HG03064 (cell line): ENCODE results near the gene ADORA2B.

Source experiments
- ATAC-seq: cut with Tn5 transposase; IDR thresholded peaks from one replicate; pipeline ENCODE4 v1.9.1; 2021; ENCODE audit warnings: low read depth; ENCODE audit not compliant: unreplicated experiment

ADORA2B gene

DNA sequence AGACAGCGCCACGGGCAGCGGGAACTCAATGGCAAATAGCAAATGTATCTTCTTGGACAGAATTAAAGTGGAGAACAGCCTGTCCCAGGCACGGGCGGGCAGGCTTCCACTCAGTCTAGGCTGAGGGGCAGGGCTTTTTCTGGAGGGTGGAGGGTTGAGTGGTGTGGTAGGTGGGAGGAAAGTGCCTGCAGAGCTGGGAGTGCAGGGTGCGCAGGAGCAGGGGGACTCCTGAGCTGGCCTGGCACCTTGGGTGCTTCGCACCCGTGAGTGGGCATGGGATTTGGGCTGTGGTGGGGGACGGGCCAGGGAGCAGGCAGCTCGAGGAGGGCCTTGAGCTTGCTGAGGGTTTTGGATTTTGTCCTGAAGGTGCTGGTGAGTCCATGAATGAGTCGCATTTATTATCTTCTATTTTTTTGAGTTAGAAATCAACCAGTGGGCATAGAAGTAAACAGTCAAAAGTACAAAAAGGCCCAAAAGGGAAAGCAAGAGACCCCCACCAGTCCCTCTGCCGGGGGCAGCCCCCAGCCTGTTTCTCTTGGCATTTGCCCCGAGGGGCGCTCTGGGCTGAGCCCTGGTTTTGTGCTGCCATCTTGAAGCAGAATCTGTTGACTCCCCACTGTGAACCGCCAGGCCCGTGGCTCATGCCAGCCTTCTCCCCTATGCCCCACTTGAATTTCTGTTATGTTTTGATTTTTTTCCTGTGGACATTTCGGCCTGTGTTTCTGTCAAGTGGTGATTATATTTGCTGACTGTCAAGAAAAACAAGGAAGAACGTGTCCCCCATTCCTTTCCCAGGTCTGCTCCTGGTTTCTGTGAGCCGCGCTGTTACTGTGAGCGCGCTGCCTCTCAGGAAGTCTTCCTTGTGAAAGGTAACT, 8.2 kb downstream of the ADORA2B start:
- ATAC-seq = no peak

- no peak for ATAC-seq
Observed at GRCh38 chr17:15954222-15954621, 9.3 kb downstream of the ADORA2B start.

DNA sequence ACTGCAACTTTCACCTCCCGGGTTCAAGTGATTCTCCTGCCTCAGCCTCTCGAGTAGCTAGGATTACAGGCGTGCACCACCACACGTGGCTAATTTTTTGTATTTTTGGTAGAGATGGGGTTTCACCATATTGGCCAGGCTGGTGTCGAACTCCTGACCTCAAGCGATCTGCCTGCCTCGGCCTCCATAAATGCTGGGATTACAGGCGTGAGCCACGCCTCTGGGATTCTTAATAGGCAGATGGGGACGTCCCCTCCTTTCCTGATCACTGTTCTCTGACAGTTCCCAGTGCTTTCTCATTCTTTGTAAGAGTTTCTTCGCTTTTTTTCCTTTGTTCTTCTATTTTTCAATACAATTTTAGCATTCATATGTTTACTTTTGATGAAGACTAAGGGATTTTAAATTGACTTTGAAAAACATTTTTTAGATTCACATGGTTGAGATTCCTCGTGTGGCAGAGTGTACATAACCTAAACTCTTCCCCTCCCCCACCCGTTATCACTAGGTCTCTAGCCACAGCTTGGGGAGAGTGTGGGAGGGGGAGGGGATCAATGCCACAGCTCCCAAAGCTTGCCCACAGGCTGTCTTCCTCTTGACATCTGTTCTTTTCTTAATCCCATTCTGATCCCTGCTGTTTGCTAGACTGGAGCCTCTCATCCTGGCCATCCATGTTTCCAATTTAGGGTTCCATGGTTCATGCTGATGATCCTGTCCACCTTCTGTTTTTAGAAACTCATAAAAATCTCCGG, 11.0 kb downstream of the ADORA2B start:
- ATAC-seq = no peak

GRCh38 chr17:15957206-15957605, 12.3 kb downstream of the ADORA2B start:
- no peak for ATAC-seq

GRCh38 chr17:15957608-15958307, 12.8 kb downstream of the ADORA2B start:
- no peak for ATAC-seq

GRCh38 chr17:15958484-15958854, 13.5 kb downstream of the ADORA2B start:
- no peak for ATAC-seq

DNA sequence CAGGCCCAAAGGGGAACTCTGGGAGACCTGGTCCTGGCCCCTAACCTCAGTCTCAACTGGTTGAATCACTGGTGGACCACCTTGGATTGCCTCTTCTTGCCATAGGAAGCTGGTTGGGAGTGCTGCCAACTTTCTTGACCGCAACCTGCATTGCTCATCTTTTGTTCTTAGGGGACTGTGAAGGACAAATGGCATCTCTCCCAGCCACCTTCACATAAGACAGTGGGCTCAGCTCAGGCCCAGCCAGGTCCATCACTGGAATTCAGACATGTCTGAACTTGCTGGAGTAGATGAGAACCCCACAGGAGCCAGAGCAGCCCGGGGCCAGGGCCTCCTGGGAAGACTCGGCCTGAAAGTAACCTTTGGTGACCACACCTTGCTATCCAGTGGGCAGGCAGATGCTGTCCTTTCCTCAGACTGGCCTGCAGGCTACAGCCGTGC, 18.8 kb downstream of the ADORA2B start:
- ATAC-seq = no peak

DNA sequence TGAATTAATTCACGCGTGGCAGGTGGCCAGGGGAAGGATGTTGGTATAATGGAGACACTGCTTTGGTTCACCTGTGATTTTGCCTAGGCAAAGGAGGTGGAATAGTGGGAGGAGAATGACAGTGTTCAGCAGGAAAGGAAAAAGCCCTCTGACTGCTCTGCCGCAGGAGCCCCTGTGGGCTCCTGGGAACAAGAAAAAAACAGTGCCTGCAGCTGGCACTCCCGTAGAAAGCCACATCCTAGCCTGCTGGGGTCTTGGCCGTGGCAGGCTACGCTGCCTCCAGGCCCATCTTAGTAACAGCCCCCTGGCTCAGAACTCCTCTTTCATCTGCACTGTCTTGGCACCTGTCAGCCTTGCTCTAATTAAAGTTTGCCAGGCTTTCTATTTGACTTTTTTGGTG, 20.6 kb downstream of the ADORA2B start:
- ATAC-seq = no peak

- no peak for ATAC-seq
Observed at GRCh38 chr17:15966183-15966878, 21.4 kb downstream of the ADORA2B start.

DNA sequence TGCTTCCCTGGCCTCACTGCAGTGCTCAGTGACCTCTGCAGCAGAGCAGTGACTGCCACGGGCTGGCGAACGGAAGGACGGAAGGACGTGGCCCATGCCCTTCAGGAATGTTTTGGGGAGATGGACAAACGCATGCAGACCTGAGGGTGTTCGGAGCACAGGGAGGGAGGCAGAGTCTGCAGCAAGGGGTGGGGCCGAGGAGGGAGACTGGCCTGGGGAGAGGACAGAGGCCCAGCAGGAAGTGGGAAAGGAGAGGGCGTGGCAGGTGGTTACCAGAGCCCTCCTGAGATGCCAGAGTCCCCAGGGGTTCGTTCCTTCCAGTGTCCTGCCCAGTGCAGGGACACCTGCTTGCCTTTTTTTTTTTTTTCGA, 21.9 kb downstream of the ADORA2B start:
- ATAC-seq = no peak

- ATAC-seq = no peak
Observed at GRCh38 chr17:15967706-15968399, 22.9 kb downstream of the ADORA2B start.

DNA sequence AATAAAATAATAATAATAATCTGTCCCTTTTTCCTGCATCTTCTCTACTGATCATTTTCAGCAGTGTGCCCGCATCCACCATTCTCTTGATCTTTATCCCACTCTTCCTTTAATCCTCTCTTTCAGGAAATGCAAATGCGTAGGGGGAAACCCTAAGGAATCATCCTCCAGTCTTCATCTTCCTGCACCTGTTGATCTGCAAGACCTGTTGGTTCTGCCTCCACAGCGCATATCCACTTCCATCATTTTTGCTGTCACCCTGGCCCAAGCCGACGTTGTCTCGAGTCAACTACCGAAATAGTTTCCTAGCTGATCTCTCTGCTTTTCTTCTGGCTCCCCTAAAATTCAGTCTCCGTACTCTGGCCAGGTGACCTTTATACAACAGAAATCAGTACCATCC, 24.5 kb downstream of the ADORA2B start:
- ATAC-seq = no peak

DNA sequence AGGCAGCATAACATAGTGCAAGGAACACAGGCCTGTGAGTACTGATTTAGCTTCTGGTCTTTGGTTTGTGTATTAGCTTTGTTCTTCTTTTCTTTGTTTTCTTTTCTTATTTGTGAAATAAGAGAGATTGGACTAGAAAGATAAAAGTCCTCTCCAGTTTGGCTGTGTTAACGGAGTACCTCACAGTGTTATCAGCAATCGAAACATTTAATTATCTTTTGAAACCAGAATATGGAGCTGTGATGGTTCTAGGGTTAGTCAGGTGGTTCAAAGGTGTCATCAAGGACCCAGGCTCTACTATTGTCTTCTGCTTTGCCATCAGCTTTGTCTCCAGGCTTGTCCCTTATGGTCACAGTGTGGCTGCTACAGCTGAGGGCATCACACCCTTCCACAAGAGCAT, 25.6 kb downstream of the ADORA2B start:
- ATAC-seq = no peak

GRCh38 chr17:15971098-15971678, 26.3 kb downstream of the ADORA2B start:
- no peak for ATAC-seq

GRCh38 chr17:15971882-15972281, 27.0 kb downstream of the ADORA2B start:
- ATAC-seq = no peak

DNA sequence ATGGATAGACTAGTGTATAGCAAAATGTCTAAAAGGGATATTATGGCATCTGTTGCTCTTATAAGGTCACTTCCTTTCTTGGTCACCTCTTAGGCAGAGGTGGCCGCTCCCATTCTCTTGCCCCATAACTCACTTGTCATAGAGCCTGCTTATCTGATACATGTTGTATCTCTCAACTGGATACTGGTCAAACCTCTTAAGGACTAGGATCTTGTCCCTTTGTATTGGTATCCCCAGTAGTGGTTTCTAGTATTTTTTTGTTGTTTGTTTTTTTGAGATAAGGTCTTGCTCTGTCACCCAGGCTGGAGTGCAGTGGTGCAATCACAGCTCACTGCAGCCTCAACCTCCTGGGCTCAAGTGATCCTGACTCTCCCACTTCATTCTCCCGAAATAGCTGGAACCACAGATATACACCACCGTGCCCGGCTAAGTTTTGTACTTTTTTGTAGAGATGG, 27.6 kb downstream of the ADORA2B start:
- no peak for ATAC-seq

- ATAC-seq = no peak
Observed at GRCh38 chr17:15973016-15973415, 28.1 kb downstream of the ADORA2B start.

DNA sequence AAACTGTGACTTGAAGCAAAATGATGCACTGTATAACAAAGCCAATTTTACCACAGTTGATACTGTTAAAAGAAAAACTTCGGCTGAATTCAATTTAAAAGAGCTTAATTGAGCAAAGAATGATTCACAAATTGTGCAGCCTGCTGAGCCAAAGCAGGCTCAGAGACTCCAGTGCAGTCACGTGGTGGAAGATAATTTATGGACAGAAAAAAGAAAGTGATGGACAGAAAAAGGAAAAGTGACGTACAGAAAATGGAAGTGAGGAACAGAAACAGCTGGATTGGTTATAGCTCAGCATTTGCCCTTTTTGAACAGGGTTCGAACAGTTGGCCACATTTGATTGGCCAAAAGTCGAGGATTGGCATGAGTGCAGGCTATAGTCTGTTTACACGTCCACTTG, 28.9 kb downstream of the ADORA2B start:
- ATAC-seq = no peak

DNA sequence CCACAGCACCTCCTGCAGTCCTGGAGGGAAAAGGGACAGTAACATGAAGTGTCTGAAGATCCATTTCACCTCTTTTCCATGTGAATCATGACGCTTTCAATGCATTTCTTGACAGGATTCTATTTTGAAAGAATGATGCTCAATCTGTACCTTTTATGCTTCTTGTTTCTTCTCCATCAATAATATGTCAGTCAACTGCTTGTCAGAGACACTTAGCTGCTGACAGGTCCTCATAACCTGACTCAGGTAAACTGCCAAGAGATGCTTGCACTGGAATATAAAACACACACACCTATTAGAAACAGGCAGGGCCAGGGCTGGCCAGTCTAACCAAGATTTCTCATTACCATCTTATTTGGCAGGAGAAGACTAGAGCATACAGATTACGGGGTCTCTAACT, 33.0 kb downstream of the ADORA2B start:
- ATAC-seq = no peak

GRCh38 chr17:15978606-15979005, 33.7 kb downstream of the ADORA2B start:
- ATAC-seq = no peak
